ENCODE measurements around the gene TMEM51. TPM values are rescaled to one million over a fixed set of nuclear protein-coding genes. Genes with fewer than 3 reads are reported as not detected.

TMEM51 gene
- polyA plus RNA-seq, 1 donor (not counting 4 experiments of a cell fraction or from before 2014, with no cell fraction given): 12.9 TPM

GRCh38 chr1:15220024-15220392 is 66.5 kb downstream of the TMEM51 start:
- H3K4me3 ChIP-seq (ENCODE audit: control insufficient read depth in 2 of 3, extremely low read depth in 1 of 3, insufficient read depth in 2 of 3, low read depth in 1 of 3, low read length in 3 of 3): no peak overlapping the region
- no peaks in the 10 kb centered on the region for H3K4me1 ChIP-seq (ENCODE audit: control insufficient read depth, extremely low read depth, insufficient read depth, low read length)
- H3K27me3 ChIP-seq (ENCODE audit: control insufficient read depth, extremely low read depth, insufficient read depth, low read length): no peaks in the 10 kb centered on the region
- peaks cover 9 to 20% of the 10 kb centered on the region in 2 experiments for H3K36me3 ChIP-seq (ENCODE audit: control insufficient read depth in 2 of 2, extremely low read depth in 1 of 2, insufficient read depth in 2 of 2, low read length in 2 of 2)
- no peaks in the 10 kb centered on the region for H3K9me3 ChIP-seq (ENCODE audit: control insufficient read depth, low read depth, low read length)
- no peak overlapping the region for H3K27ac ChIP-seq (ENCODE audit: control insufficient read depth, insufficient read depth, low read length)
- H4K20me1 ChIP-seq (ENCODE audit: control insufficient read depth, extremely low read depth, insufficient read depth, low read length): no peaks in the 10 kb centered on the region
- dilution Hi-C loops (cut with MboI; ENCODE audit: extremely low pct_ligation_motif_present, low sequenced_read_pairs): no loop called here
- H3K9me1 ChIP-seq (ENCODE audit: control insufficient read depth, extremely low read depth, insufficient read depth, low read length): no peaks in the 10 kb centered on the region
- FAIRE-seq (no peak), DNase-seq (ENCODE audit: low read depth, low spot score) (no peak)
- H3K9ac ChIP-seq (ENCODE audit: control insufficient read depth, extremely low read depth, insufficient read depth, low read length): no peak overlapping the region
- no peak overlapping the region for H2AFZ ChIP-seq (ENCODE audit: control insufficient read depth, low read length)
- H3K79me2 ChIP-seq (ENCODE audit: control insufficient read depth, insufficient read depth, low read length): no peaks in the 10 kb centered on the region
- no peak overlapping the region for H3K4me2 ChIP-seq (ENCODE audit: control insufficient read depth, extremely low read depth, insufficient read depth, low read depth, low read length)
- TF ChIP-seq EZH2 (IDR thresholded peaks at IDR 0.05; ENCODE audit: low read length): no peak
- no peak for TF ChIP-seq CTCF (optimal IDR thresholded peaks at IDR 0.05 in 1 of 3, IDR thresholded peaks at IDR 0.05 in 1 of 3, conservative IDR thresholded peaks at IDR 0.05 in 1 of 3; ENCODE audit: extremely low read depth in 1 of 3, insufficient read depth in 2 of 3, low read length in 3 of 3)

DNA sequence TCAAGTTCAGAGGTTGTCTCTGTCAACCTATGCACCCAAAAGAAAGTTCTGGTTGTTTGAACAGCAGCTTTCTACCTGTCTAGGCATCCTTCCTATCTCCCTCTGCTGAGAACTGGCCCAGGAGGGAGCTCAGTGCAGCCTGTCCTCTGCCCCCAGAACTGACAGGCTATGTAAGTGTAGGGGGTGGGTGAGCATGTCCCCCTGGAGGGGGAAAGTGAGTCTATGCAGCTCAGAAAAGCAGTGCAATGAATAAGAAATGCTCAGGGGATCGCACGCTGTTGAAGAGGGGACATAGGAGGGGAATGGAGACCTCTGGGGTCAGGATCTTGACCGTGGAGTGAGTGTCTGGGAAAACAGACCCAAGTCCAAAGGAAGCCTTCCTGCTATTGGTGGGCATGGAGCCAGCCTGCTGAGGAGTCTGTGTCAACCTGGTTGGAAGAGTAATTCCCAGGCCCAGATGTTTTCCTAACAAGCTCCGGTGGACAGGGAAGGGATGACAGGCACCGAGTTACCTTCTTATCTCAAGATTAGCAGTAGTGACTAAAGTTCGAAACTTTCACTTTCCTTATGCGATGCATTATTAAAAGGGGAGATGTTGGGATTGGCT is 67.4 kb downstream of the TMEM51 start:
- TF ChIP-seq CTCF (optimal IDR thresholded peaks at IDR 0.05 in 1 of 3, IDR thresholded peaks at IDR 0.05 in 1 of 3, conservative IDR thresholded peaks at IDR 0.05 in 1 of 3; ENCODE audit: extremely low read depth in 1 of 3, insufficient read depth in 2 of 3, low read length in 3 of 3) (no peak), EZH2 (IDR thresholded peaks at IDR 0.05; ENCODE audit: low read length) (no peak)
- no peaks in the 10 kb centered on the region for H3K9me1 ChIP-seq (ENCODE audit: control insufficient read depth, extremely low read depth, insufficient read depth, low read length)
- DNase-seq (ENCODE audit: low read depth, low spot score) (no peak), FAIRE-seq (no peak)
- dilution Hi-C loops (cut with MboI; ENCODE audit: extremely low pct_ligation_motif_present, low sequenced_read_pairs): no loop called here
- H3K4me1 ChIP-seq (ENCODE audit: control insufficient read depth, extremely low read depth, insufficient read depth, low read length): no peaks in the 10 kb centered on the region
- H3K4me2 ChIP-seq (ENCODE audit: control insufficient read depth, extremely low read depth, insufficient read depth, low read depth, low read length): no peak overlapping the region
- H3K9ac ChIP-seq (ENCODE audit: control insufficient read depth, extremely low read depth, insufficient read depth, low read length): no peak overlapping the region
- H3K4me3 ChIP-seq (ENCODE audit: control insufficient read depth in 2 of 3, extremely low read depth in 1 of 3, insufficient read depth in 2 of 3, low read depth in 1 of 3, low read length in 3 of 3): no peak overlapping the region
- no peak overlapping the region for H3K27ac ChIP-seq (ENCODE audit: control insufficient read depth, insufficient read depth, low read length)
- peaks cover 6 to 17% of the 10 kb centered on the region in 2 experiments for H3K36me3 ChIP-seq (ENCODE audit: control insufficient read depth in 2 of 2, extremely low read depth in 1 of 2, insufficient read depth in 2 of 2, low read length in 2 of 2)
- no peaks in the 10 kb centered on the region for H3K79me2 ChIP-seq (ENCODE audit: control insufficient read depth, insufficient read depth, low read length)
- no peaks in the 10 kb centered on the region for H3K27me3 ChIP-seq (ENCODE audit: control insufficient read depth, extremely low read depth, insufficient read depth, low read length)
- H4K20me1 ChIP-seq (ENCODE audit: control insufficient read depth, extremely low read depth, insufficient read depth, low read length): peaks cover 2% of the 10 kb centered on the region
- H3K9me3 ChIP-seq (ENCODE audit: control insufficient read depth, low read depth, low read length): no peaks in the 10 kb centered on the region
- no peak overlapping the region for H2AFZ ChIP-seq (ENCODE audit: control insufficient read depth, low read length)

Data from keratinocyte (primary cell).